HepG2 (cell line): Measurements from ENCODE around the gene MYOM1. TPM values are rescaled to one million over a fixed set of nuclear protein-coding genes. Genes with fewer than 3 reads are reported as not detected.

Source experiments
- ATF7 ChIP-seq, 2 experiments: fragments of 450-650 bp in 1 of 2; sonication (generic) in 1 of 2; formaldehyde crosslinking in 1 of 2; IDR thresholded peaks; 2 replicates each; pipeline versions ENCODE4 v1.4.0 to v1.6.1; 2016 to 2020; ENCODE audit warnings: antibody characterized with exemption in 1 of 2, mild to moderate bottlenecking in 1 of 2, missing genetic modification reagents in 1 of 2
- CBX2 ChIP-seq, 2 experiments: fragments of 200-600 bp in 1 of 2; sonication (generic); formaldehyde crosslinking in 1 of 2; IDR thresholded peaks; 2 replicates each; pipeline versions ENCODE4 v1.7.0 to v1.8.1; 2018 to 2022; ENCODE audit warnings: low read depth in 2 of 2, low read length in 1 of 2, mild to moderate bottlenecking in 1 of 2, missing genetic modification reagents in 1 of 2
- MED1 ChIP-seq: sonication (generic); formaldehyde crosslinking; IDR thresholded peaks from 2 replicates; pipeline ENCODE4 v1.4.0; 2020; ENCODE audit warnings: missing genetic modification reagents
- MIXL1 ChIP-seq: IDR thresholded peaks from 2 replicates; pipeline ENCODE4 v1.6.1; 2016
- MXD3 ChIP-seq: IDR thresholded peaks from 2 replicates; pipeline ENCODE4 v1.6.1; 2016; ENCODE audit warnings: mild to moderate bottlenecking, missing biosample characterization, missing genetic modification reagents
- NFIC ChIP-seq: IDR thresholded peaks from 2 replicates; pipeline ENCODE4 v1.6.1; 2012; ENCODE audit warnings: mild to moderate bottlenecking, low read length, inconsistent platforms
- RFXANK ChIP-seq: IDR thresholded peaks from 2 replicates; pipeline ENCODE4 v1.6.1; 2016
- SMC3 ChIP-seq: IDR thresholded peaks from 2 replicates; pipeline ENCODE4 v1.6.1; 2011; ENCODE audit warnings: low read length, improper control_type of control experiment
- SOX6 ChIP-seq, 2 experiments: fragments of 450-650 bp in 1 of 2; sonication (generic) in 1 of 2; formaldehyde crosslinking in 1 of 2; IDR thresholded peaks; 2 replicates each; pipeline versions ENCODE4 v1.4.0 to v1.6.1; 2017 to 2020; ENCODE audit warnings: antibody characterized with exemption in 1 of 2, mild to moderate bottlenecking in 1 of 2, missing genetic modification reagents in 1 of 2
- TEAD3 ChIP-seq: optimal IDR thresholded peaks from 2 replicates; pipeline ENCODE3; 2016; ENCODE audit warnings: borderline replicate concordance
- THRA ChIP-seq: sonication (generic); formaldehyde crosslinking; IDR thresholded peaks from 2 replicates; pipeline ENCODE4 v1.4.0; 2020; ENCODE audit warnings: missing genetic modification reagents, borderline replicate concordance
- ZMYM4 ChIP-seq: sonication (generic); formaldehyde crosslinking; IDR thresholded peaks from 2 replicates; pipeline ENCODE4 v1.8.1; 2023; ENCODE audit warnings: mild to moderate bottlenecking, missing genetic modification reagents
- ZNF121 ChIP-seq: sonication (generic); formaldehyde crosslinking; IDR thresholded peaks from 2 replicates; pipeline ENCODE4 v1.5.0; 2020; ENCODE audit warnings: mild to moderate bottlenecking, missing genetic modification reagents
- ZNF720 ChIP-seq: sonication (generic); formaldehyde crosslinking; IDR thresholded peaks from 2 replicates; pipeline ENCODE4 v1.4.0; 2020; ENCODE audit warnings: missing genetic modification reagents
- polyA plus RNA-seq, 8 experiments: library from polyadenylated mRNA; depleted of rRNA in 3 of 8; stranded (reverse) in 7 of 8; unstranded in 1 of 8; fragments of >200 nt; fragmentation: Illumina TruSeq in 4 of 8; extraction: Trizol in 4 of 8; gene quantifications; 2 replicates each; pipeline versions ENCODE4 v1.2.1 to v1.2.3, GENCODE V29; 2011 to 2016; ENCODE audit warnings: low read depth in 4 of 8, missing spikeins in 1 of 8, mixed read lengths in 1 of 8; ENCODE audit not compliant: insufficient read depth in 1 of 8
- total RNA-seq, 5 experiments: library from RNA; depleted of rRNA; stranded (reverse); fragments of >200 nt; fragmentation: Illumina TruSeq; extraction: Trizol; gene quantifications; 2 replicates each; pipeline ENCODE4 v1.2.3, GENCODE V29; 2016; ENCODE audit warnings: low read depth in 1 of 5
- TF ChIP-seq, protein P1 (sequence below): sonication (generic); formaldehyde crosslinking; IDR thresholded peaks from 2 replicates; pipeline ENCODE4 v1.4.0; 2020; ENCODE audit warnings: missing genetic modification reagents, borderline replicate concordance
- TF ChIP-seq, protein P2 (sequence below): sonication (generic); formaldehyde crosslinking; IDR thresholded peaks from 2 replicates; pipeline ENCODE4 v1.8.1; 2023; ENCODE audit warnings: mild to moderate bottlenecking, missing genetic modification reagents, borderline replicate concordance
- TF ChIP-seq, protein P3 (sequence below): IDR thresholded peaks from 2 replicates; pipeline ENCODE4 v1.6.1; 2016; ENCODE audit warnings: low read depth, missing genetic modification reagents, missing compliant biosample characterization

The MYOM1 gene
- total and polyA plus RNA-seq, 2 of the 13 experiments (the other 11 are each of a cell fraction or from before 2014, with no cell fraction given): 0.46 to 0.98 TPM

DNA sequence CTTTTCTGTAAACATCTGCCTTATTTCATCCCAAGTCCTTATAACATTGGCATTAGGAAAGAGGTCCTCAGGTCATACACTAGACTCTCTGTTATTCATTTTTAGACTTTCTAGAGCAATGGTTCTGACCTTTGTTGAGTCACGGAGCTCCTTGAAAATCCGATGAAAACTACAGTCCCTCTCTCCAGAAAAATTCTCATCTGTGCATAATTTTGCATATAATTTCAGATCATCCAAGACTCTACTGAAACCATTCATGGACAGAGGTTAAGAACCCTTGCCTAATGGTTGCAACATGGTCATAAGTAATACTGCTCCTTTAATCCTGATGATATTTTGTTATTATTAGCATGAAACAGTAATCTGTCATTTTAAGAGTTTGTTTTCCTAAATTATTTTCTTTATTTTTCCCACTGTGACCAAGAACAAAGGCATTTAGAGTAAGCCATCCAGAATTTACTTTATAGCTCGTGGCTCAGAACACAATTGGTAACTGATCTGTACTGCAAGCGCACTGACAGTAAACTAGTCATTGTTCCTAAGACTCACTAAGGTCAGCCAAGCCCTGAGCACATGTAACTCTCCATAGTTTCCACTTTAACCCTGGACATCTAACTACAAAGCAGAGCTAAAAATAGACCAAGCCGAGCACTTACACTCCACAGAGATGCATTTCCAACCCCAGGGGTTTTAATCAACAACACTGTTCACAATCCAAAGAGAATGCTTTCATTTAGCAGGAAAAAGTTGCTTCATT, 8.4 kb downstream of the MYOM1 start (continued):
- TF ChIP-seq, protein P1, sequence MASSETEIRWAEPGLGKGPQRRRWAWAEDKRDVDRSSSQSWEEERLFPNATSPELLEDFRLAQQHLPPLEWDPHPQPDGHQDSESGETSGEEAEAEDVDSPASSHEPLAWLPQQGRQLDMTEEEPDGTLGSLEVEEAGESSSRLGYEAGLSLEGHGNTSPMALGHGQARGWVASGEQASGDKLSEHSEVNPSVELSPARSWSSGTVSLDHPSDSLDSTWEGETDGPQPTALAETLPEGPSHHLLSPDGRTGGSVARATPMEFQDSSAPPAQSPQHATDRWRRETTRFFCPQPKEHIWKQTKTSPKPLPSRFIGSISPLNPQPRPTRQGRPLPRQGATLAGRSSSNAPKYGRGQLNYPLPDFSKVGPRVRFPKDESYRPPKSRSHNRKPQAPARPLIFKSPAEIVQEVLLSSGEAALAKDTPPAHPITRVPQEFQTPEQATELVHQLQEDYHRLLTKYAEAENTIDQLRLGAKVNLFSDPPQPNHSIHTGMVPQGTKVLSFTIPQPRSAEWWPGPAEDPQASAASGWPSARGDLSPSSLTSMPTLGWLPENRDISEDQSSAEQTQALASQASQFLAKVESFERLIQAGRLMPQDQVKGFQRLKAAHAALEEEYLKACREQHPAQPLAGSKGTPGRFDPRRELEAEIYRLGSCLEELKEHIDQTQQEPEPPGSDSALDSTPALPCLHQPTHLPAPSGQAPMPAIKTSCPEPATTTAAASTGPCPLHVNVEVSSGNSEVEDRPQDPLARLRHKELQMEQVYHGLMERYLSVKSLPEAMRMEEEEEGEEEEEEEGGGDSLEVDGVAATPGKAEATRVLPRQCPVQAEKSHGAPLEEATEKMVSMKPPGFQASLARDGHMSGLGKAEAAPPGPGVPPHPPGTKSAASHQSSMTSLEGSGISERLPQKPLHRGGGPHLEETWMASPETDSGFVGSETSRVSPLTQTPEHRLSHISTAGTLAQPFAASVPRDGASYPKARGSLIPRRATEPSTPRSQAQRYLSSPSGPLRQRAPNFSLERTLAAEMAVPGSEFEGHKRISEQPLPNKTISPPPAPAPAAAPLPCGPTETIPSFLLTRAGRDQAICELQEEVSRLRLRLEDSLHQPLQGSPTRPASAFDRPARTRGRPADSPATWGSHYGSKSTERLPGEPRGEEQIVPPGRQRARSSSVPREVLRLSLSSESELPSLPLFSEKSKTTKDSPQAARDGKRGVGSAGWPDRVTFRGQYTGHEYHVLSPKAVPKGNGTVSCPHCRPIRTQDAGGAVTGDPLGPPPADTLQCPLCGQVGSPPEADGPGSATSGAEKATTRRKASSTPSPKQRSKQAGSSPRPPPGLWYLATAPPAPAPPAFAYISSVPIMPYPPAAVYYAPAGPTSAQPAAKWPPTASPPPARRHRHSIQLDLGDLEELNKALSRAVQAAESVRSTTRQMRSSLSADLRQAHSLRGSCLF: no peak
- TF ChIP-seq SMC3: no peak
- TF ChIP-seq MED1 (CRISPR knock-in tag): peak; percentile 51
- TF ChIP-seq THRA (CRISPR knock-in tag): no peak
- peak; percentile 28 for TF ChIP-seq TEAD3 (CRISPR knock-in tag)
- TF ChIP-seq, protein P2, sequence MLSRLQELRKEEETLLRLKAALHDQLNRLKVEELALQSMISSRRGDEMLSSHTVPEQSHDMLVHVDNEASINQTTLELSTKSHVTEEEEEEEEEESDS (CRISPR knock-in tag): no peak
- no peak for TF ChIP-seq CBX2 (IDR thresholded peaks at IDR 0.05; ENCODE audit: low read depth, low read length)
- TF ChIP-seq CBX2 (CRISPR knock-in tag; IDR thresholded peaks at IDR 0.05; ENCODE audit: low read depth): no peak
- TF ChIP-seq ZMYM4: 0 out of 2 replicates have a peak, but pooled peaks have one; percentile 19
- TF ChIP-seq, protein P3, sequence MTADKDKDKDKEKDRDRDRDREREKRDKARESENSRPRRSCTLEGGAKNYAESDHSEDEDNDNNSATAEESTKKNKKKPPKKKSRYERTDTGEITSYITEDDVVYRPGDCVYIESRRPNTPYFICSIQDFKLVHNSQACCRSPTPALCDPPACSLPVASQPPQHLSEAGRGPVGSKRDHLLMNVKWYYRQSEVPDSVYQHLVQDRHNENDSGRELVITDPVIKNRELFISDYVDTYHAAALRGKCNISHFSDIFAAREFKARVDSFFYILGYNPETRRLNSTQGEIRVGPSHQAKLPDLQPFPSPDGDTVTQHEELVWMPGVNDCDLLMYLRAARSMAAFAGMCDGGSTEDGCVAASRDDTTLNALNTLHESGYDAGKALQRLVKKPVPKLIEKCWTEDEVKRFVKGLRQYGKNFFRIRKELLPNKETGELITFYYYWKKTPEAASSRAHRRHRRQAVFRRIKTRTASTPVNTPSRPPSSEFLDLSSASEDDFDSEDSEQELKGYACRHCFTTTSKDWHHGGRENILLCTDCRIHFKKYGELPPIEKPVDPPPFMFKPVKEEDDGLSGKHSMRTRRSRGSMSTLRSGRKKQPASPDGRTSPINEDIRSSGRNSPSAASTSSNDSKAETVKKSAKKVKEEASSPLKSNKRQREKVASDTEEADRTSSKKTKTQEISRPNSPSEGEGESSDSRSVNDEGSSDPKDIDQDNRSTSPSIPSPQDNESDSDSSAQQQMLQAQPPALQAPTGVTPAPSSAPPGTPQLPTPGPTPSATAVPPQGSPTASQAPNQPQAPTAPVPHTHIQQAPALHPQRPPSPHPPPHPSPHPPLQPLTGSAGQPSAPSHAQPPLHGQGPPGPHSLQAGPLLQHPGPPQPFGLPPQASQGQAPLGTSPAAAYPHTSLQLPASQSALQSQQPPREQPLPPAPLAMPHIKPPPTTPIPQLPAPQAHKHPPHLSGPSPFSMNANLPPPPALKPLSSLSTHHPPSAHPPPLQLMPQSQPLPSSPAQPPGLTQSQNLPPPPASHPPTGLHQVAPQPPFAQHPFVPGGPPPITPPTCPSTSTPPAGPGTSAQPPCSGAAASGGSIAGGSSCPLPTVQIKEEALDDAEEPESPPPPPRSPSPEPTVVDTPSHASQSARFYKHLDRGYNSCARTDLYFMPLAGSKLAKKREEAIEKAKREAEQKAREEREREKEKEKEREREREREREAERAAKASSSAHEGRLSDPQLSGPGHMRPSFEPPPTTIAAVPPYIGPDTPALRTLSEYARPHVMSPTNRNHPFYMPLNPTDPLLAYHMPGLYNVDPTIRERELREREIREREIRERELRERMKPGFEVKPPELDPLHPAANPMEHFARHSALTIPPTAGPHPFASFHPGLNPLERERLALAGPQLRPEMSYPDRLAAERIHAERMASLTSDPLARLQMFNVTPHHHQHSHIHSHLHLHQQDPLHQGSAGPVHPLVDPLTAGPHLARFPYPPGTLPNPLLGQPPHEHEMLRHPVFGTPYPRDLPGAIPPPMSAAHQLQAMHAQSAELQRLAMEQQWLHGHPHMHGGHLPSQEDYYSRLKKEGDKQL (CRISPR knock-in tag): no peak
- no peak for TF ChIP-seq SOX6 (IDR thresholded peaks at IDR 0.05)
- TF ChIP-seq SOX6 (CRISPR knock-in tag; IDR thresholded peaks at IDR 0.05): peak; percentile 87
- TF ChIP-seq ZNF121 (CRISPR knock-in tag): no peak
- no peak for TF ChIP-seq RFXANK (CRISPR knock-in tag)
- no peak for TF ChIP-seq ZNF720 (CRISPR knock-in tag)
- TF ChIP-seq ATF7 (IDR thresholded peaks at IDR 0.05): no peak
- TF ChIP-seq ATF7 (CRISPR knock-in tag; IDR thresholded peaks at IDR 0.05): no peak
- TF ChIP-seq NFIC: no peak
- TF ChIP-seq MIXL1: 0 out of 2 replicates have a peak, but pooled peaks have one; percentile 13
- no peak for TF ChIP-seq MXD3 (CRISPR knock-in tag)
